H4 (cell line): Measurements from ENCODE around the gene DCLK1. TPM values are rescaled to one million over a fixed set of nuclear protein-coding genes. Genes with fewer than 3 reads are reported as not detected.
A peak's percentile ranks its signal among the peaks of the same experiment; 100 is the strongest.
"Not testable (repeated sequence)": the region's sequence is repeated elsewhere in the genome, so short reads cannot be mapped to it uniquely, and the experiment has no call there.

ENCODE experiments used
- DNase-seq: peaks from one replicate; pipeline ENCODE4 v3.0.0-alpha.2; 2015; ENCODE audit warnings: low spot score
- total RNA-seq: library from RNA; depleted of rRNA; stranded (reverse); fragments of >200 nt; shearing (Covaris generic); gene quantifications from 2 replicates; pipeline ENCODE4 v1.2.3, GENCODE V29; 2014

The DCLK1 gene
- total RNA-seq, 1 experiment from 2014 or later = 2.9 TPM

DNA sequence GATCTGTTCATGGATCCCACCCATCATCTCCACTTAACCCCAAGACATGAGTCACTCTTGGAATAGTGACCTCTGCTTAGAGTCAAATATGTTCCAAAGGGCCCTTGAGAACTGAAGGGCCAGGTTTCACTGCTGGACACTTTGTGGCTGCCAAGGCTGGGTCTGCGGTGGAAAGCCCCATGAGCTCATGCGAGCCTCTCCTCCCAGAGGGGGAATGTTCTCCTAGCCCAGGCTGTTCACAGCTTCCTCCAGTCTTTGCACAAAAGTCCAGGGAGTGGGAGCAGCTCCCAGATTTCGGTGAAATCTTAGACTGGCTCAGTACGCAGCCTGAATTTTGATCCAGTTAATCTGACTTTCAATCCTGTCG lies 732 bp upstream of the DCLK1 start:
- DNase-seq = no peak

DNA sequence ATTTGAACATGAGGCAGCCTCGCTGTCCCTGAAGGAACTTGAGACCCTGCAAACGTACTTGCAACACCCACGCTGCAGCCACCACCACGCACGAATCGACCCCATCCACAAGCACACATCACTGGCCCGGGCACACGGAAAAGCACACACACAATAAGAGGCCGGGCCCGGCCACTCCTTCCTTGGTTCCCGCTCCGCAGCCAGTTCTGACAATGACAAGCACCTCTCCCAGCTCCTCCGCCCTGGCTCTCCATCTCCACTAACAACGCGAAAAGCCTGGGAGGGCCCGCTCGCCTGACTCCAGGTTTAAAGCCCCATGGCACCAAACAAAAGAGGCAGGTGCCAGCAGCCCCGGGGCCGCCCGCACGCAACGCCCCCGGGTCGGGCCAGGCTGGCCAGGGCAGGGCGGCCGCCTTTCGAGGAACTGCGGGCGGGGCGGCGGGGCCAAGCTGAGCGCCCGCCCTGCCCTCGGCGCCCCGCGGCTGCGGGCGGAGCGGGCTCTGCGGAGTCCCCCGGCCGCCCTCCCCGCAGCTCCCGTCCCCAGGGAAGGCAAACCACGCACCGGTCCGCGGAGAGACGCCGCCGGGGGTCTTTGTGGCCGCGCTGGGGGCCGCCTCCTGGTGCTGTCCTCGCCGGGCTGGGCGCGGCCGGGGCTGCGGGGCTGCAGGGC lies 495 bp downstream of the DCLK1 start:
- no peak for DNase-seq

DNA sequence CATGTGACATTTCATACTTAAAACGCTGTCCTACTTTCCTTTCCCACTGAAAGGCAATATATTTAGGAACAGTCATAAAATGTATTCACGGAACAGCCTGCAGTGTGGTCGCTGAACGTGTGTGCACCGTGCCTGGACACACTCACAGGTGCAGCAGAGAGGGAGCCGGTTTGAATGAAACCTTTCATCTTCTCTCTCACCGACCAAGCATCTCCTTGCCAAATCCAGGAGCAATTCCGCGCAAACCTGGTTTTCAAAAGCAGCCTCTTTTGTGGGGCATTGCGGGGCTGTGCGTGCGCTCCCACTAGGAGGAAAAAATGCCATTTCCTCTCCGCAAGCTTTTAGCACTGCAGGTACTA lies 1.0 kb downstream of the DCLK1 start:
- DNase-seq = no peak

DNA sequence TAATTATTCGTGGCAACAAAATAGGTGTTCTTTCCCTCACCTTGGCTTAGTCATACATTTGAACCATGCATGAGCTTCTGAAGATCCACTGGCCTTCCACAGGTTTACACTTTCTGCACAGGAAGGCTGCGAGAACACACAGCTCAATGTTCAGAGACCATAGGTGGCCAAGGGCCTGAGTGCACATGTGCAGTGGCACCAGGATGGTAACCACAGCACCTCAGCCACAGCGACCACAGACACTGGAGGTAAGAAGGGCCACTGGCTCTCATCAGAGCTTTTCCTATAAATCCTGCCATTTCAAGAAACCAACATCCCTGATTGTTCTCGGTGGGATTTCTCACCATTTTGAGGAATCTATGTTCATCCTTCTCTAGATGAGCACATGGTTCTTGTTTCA lies 1.6 kb downstream of the DCLK1 start:
- no peak for DNase-seq

DNA sequence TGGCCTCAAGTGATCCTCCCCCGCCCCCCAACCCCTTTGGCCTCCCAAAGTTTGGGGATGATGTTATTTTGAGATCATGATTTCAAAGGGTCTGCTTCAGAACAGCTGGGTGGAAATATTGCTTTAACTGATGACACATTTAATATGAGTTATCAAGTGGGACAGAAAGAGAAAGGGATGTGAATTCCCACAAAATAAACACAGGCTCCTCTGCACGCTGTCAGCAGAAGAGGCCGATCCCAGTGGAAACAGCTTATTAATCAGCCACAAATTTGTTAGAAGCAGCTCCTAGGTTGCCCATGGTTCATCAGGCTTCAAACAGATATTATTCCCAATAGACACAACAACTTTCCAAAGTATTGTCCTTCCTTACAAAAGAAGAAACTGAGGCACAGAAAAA lies 4.7 kb downstream of the DCLK1 start:
- no peak for DNase-seq

DNA sequence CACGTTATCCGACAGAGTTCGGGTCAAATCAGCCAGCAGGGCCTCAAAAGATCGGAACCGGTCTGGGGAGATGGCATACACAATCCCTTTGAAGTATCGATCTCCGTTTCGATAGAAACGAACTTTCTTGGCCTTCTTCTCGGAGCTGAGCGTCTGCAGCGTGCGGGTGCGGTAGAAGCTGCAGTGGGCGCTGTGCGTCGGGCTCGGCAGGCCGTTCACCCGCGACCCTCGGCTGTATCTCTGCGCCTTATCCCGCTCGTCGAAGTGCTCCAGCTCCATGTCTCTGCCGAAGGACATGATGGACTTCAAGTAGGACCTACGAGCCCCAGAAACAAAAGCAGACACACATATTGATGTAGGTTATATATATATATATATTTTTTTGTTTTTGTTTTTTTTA lies 5.3 kb downstream of the DCLK1 start:
- DNase-seq = no peak

DNA sequence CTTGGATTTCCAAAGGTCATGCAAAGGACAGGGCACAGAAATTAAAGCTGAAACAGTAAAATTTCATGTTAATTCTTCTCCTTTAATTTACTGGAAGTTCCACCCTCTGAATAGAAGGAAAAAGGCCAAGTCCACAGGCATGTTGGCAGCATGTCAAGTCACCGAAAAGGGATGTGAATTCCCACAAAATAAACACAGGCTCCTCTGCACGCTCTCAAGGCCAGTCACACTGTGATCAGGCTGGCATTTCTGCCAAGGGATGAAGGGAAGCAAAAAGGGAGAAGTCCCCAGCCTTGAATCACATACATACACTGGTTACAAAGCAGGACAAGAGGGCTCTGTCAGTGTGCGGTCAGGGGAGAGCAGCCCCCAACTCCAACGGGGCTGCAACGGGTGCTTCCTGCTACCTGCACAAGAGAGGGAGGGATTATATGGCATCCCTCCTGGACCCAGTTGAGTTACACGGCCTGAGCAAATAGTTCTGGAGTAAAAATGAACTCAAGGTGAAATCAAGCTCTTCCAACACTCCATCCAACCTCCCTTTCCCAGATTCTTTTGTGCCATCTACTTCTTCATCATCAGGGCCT lies 6.9 kb downstream of the DCLK1 start:
- DNase-seq = peak; percentile 82

DNA sequence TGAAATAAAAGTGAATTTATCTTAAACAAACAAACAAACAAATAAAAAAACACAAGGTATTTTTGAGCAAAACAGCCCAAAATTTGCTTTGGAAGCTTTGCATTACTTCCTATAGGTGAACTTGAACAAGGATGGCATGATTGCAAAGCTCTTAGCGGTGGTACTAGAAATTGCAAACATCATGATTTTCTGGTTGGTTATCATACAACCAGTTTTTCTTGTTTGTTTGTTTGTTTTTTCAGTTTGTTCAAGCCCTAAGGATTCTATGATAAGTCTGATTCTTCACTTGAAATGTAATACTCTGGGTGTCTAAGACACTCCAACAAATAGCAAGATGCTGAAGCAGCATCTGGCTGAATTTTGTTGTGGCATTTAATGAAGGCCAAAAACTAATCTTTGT lies 15.9 kb downstream of the DCLK1 start:
- DNase-seq = no peak

DNA sequence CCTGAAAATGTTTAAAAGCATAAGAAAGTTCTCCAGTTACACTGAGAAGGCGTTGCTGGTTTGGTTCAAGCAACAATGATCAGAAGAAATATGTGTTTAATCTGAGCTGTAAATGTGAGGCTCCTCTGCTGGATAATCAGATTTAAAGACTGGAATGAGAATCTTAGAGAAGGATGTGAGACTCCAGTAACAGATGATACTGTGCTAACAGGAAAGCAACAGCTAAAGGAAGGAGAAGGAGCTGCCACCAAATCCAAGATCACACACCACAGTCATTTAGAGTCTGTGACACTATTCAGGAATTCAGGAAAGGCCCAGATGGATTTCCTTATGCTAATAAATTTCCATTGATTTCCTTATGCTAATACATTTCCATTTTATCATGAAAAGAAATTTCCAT lies 16.9 kb downstream of the DCLK1 start:
- no peak for DNase-seq

DNA sequence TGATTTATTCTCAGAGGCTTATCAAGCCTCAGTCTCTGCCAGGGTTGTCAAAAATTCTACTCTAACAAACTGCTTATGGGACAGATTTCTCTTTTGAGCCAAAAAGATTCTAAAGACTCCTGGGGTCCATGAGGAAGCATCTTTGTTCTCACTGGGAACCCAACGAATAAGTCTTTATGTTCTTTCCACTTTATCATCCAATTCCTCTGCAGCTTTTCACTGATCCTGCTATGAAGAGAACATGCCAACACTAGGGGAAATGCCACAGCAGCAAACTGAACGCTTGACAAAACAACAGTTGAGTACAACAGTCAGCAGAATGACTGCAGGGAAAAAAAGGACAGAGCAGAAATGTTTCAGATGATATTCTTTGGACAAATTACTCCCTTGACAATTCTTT lies 22.2 kb downstream of the DCLK1 start:
- no peak for DNase-seq

DNA sequence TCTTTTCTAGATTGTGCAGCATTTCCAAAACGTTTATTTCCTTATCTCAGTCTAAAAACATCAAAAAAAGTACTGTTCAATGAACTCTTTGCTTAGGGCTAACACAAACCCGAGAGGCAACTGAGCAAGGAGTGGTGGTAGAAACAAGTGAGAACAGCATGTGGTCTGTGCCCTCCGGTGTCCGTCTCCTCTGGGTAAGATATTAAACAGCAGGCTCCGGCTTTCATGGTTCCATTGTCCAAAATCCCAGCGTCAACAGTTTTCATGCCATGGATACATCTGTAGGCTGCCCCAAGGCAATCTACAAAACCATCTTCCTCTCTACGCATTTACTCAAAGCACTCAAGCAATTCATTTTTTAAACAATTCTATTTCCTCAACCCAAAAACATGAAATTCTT lies 22.8 kb downstream of the DCLK1 start:
- no peak for DNase-seq

DNA sequence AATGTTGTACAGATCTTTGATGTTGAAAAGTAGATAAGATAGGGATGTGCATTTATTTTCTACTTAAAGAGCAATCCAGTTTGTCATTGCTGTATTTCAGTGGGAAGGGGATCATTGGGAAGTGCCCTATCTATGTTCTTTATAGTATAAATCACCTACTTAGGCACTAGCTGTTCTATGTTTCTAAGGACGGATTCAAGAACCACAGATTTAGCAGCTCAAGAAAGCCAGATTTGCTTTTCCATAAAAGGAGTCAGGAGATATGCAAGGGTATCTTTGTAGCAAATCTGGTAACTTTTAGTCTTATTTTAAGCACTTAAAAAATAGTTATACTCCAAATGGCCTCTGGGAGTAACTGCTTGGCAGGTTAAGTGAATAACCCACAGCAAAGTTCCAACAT lies 23.7 kb downstream of the DCLK1 start:
- no peak for DNase-seq

DNA sequence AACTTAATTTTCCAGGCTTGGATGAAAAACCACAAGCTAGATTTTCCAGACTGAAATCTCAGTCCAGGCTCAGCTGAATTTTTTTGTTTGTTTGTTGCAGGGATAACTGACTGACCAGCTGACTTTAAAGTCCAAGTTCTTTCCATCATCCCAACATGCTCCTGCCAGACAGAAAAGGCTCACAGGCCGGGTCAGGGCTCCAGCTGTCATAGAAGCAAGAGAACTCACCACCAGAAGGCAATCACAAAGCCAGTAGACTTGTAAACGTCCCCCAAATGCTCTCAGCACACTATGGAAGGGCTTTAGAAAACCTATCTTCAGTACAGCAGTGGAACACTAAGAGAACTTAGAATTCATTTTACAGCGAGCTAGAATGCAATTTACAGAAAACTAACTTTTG lies 25.5 kb downstream of the DCLK1 start:
- no peak for DNase-seq

DNA sequence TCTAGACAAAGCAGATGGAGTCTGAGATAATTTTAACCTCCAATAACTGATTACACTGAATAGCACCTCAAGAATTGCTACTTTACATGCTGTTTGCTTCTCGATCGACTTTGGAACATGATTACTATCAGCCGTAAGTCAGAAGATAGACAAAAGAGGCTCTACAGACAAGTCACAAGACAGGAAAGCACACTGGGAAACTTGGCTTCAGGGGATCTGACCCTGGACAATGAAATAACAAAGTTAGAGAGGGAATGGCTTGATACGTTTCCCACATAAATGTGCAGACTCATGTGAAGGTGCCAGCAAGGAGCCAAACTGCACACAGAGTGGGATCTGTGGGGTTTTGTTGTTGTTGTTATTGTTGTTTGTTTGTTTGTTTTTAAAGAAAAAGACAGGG lies 28.5 kb downstream of the DCLK1 start:
- no peak for DNase-seq

DNA sequence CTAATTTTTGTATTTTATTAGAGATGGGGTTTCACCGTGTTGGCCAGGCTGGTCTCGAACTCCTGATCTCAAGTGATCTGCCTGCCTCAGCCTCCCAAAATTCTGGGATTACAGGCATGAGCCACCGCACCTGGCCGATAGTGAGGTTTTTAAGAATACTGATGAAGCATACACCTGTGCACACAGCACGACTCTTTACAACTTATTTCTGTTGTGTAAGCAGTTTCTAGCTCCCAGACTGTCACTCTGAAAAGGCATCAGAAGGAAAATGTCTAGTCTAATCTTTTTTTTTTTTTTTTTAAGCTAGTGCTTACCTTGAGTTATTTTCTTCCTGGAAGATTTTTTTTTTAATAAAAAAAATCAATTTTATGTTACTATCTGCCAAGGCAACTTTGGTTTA lies 29.3 kb downstream of the DCLK1 start:
- not testable (repeated sequence) for DNase-seq

DNA sequence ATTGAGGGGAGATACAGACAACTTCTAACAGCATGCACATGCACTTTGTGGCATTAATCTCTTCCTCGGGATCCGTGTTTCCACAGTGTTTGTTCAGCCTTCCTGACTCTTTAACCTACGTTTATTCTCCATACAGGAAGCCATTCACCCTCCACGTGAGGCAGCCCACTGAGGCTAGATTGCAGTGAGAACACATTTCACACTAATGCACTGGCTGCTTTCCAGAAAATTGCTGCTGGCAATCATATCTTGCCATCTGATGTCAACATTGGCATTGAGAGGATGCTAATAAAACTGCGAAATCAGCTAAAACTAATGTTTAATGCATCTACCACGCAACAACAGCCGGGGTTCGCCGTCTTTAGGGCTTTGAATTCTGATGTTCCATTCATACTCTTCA lies 30.0 kb downstream of the DCLK1 start:
- no peak for DNase-seq

DNA sequence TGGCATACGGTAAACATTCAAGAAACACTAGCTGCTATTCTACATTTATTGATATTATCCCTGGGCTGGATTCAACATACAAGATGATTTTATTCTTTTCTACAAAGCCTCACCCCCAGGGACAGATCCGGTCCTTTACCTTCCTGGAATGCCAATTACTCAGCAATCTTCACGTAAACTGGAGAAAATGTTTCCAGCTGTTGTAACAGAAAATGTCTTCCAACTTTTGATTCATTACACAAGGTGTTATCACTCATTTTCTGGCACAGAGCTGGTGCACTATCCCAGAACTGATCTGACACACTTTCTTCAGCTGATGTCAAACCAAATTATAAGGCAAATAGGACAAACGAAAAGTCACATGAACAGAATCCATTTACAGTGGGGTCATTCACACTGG lies 33.1 kb downstream of the DCLK1 start:
- no peak for DNase-seq

DNA sequence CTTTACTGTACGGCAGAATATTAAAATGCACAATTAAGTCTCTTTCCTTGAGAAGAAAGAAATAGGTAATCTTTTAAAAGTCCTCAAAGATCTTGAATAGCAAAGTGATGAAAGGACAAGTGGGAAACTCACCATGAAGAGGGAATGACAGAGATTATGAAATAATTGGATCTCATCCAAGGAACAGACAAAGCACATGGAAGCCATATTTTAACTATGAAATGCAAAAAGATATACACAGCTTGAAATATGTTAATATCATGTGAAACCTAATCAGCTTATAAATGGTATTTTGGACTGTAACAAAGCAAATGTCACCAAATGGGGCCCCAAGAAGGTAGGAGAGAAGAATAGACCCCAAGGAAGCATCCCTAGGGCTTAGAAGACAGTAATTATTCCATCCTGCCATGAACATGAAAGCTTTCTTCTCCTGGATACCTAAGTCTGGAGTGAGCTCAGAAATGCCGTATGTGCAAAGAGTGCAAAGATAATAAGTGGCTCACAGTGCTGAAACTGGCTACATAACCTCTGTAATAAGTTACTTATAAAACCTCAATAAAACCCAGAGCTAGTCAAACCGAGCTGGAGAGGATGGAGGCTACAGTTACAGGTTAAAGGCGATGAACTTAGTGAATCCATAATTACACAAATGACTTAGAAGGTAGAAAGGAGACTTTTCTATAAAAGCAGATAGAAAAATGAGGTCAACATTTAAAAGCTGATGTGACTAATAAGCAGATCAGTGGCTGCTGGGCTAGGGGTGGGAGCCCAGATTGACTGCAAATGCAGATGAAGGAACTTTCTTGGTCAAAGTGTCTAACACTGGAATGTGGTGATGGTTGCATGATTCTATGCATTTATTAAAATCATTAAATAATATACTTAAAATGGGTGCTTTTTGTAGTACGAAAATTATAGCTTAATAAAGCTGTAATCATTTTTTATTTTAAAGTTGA lies 34.4 kb downstream of the DCLK1 start:
- DNase-seq = no peak

DNA sequence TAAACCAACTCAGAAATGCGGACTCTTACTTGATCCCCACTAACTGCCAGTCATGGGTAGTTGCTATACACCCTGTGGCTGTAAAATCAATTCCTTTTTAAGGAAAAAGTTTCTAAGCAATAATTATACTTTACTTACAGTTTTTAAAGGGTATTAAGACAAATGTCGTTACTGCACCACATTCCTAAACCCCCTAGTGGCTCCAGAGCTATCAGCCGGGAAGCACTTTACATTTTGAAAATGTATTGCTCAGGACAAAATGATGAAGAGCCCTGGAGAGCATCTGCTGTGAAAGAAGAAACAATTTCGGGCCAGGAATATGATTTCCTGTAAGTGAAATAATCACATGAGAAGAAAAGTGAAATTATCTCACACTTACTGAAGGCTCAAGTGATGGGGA lies 36.7 kb downstream of the DCLK1 start:
- no peak for DNase-seq

DNA sequence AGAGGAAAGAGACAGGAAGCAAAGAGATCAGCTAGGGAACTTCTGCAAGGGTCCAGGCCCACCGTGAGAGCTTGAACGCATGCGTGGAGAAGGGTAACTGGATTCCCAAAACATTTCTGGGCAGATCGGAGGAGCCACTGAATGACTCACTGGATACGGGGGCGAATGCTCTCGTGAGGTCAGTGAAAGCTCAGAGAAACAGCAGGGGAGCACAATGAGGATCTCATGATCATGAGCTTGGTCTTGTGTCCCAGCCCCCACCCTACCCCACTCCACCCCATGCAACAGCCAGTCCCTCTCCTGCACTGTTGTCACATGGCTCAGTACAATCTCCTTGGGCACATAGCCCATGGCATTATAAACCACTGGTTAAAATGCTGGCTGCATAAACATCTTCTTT lies 40.6 kb downstream of the DCLK1 start:
- DNase-seq = peak; percentile 2

DNA sequence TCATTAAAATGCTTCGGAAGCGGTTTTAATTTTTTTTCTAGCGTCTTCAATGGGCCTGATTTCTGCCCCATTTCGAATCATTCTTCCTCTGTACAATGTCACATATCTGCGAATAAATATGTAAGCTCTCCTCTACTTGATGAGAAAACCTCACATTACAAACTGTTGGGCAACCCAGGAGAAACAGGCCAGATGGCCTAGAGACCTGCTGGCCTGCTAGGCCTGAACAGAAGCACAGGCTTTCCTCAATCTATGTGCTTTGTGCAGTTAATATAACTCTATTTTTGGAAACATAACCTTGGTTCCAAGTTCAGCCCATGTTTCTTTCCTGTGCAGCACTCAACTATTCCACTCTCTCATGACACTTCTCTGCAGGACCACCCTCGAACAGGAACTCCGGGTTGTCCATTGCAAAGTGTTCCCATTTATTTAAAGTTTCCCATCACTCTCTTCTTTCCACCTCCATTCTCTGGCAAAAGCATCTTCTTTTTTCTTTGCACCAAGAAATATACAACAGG lies 42.0 kb downstream of the DCLK1 start:
- DNase-seq = no peak

DNA sequence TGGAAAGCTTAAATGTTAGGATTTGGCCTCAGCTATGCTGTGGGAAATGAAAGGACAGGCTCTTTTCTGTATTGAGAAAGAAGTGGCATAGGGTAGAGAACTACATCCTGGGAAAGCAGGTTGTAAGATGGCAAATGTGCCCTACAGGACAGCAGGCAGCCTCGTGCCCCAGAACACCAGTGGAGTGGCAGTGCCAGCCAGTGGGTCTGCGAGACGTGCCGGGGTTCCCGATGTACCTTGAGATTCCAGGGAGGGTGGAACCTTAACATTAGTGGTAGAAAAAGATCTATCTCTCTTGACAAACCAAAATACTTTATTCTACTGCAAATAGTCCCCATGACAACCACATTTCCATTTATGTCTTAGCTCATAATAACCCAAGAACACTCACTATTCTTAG lies 42.7 kb downstream of the DCLK1 start:
- no peak for DNase-seq

DNA sequence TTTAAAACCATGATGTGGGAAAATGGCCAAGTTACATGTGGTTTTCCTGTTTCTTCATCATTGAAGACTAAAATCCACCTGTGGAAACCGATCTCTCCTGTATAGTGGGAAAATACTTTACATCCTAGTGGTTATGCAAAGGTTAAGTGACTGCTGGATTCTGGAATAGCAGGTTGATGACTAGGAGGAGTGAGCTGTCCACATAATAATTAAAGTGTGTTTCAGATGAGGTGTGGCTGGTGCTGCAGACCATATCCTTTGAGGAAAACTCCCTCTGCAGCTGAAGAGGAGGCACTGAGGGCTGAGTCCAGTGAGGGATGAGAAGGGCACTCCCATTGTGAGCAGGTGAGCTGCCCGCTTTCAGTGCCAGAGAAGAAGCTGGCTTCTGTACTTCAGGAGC lies 43.2 kb downstream of the DCLK1 start:
- no peak for DNase-seq
